OCI-LY1 (cell line): Measurements from ENCODE around the gene ACAA2.

Source experiments
- CTCF ChIP-seq: fragments of 200-600 bp; sonication (generic), shearing (Covaris generic); IDR thresholded peaks from 2 replicates; pipeline ENCODE4 v1.5.1; 2017; ENCODE audit warnings: mild to moderate bottlenecking, antibody characterized with exemption, low read length, moderate library complexity, mixed read lengths
- EZH2 ChIP-seq: fragments of 200-600 bp; sonication (generic), shearing (Covaris generic); IDR thresholded peaks from 2 replicates; pipeline ENCODE4 v1.8.0; 2017; ENCODE audit warnings: borderline replicate concordance, mixed run types, mild to moderate bottlenecking, antibody characterized with exemption, low read length, moderate library complexity, mixed read lengths

- TF ChIP-seq CTCF (no peak), EZH2 (no peak)
These were observed 6.7 kb upstream of the ACAA2 start for GRCh38 chr18:49819823-49820671.
